Measurements from ENCODE around the gene GPR37. TPM values are rescaled to one million over a fixed set of nuclear protein-coding genes. Genes with fewer than 3 reads are reported as not detected.

GPR37 gene
- total RNA-seq, 1 donor from 2014 or later = 20.9 TPM

- H3K9me3 ChIP-seq (ENCODE audit: control insufficient read depth in 3 of 3, low read length in 3 of 3) = no peaks in the 10 kb centered on the region
- no peaks in the 10 kb centered on the region for H3K4me1 ChIP-seq (ENCODE audit: control insufficient read depth in 3 of 3, insufficient read depth in 3 of 3, low read length in 3 of 3)
- no peaks in the 10 kb centered on the region for H3K27me3 ChIP-seq (ENCODE audit: control insufficient read depth in 3 of 3, insufficient read depth in 3 of 3, low read length in 3 of 3)
- no peak overlapping the region for H3K4me3 ChIP-seq (ENCODE audit: low read length in 3 of 3)
- H3K9ac ChIP-seq (ENCODE audit: low read depth in 1 of 3, low read length in 3 of 3) = no peak overlapping the region
- no peaks in the 10 kb centered on the region for H3K36me3 ChIP-seq (ENCODE audit: control insufficient read depth in 3 of 3, insufficient read depth in 3 of 3, low read length in 3 of 3)
- H3K27ac ChIP-seq (ENCODE audit: low read depth, low read length) = no peak overlapping the region
Observed at GRCh38 chr7:124796771-124797170, 31.2 kb upstream of the GPR37 start.

- Histone ChIP-seq H3K27ac (ENCODE audit: low read depth, low read length) (no peak overlapping the region), H3K4me1 (ENCODE audit: control insufficient read depth in 3 of 3, insufficient read depth in 3 of 3, low read length in 3 of 3) (no peaks in the 10 kb centered on the region), H3K36me3 (ENCODE audit: control insufficient read depth in 3 of 3, insufficient read depth in 3 of 3, low read length in 3 of 3) (no peaks in the 10 kb centered on the region), H3K27me3 (ENCODE audit: control insufficient read depth in 3 of 3, insufficient read depth in 3 of 3, low read length in 3 of 3) (no peaks in the 10 kb centered on the region), H3K4me3 (ENCODE audit: low read length in 3 of 3) (no peak overlapping the region), H3K9ac (ENCODE audit: low read depth in 1 of 3, low read length in 3 of 3) (no peak overlapping the region), H3K9me3 (ENCODE audit: control insufficient read depth in 3 of 3, low read length in 3 of 3) (no peaks in the 10 kb centered on the region)
Observed at GRCh38 chr7:124792696-124793095, 27.1 kb upstream of the GPR37 start.

- Histone ChIP-seq H3K27ac (ENCODE audit: low read depth, low read length) (no peak overlapping the region), H3K9me3 (ENCODE audit: control insufficient read depth in 3 of 3, low read length in 3 of 3) (no peaks in the 10 kb centered on the region), H3K36me3 (ENCODE audit: control insufficient read depth in 3 of 3, insufficient read depth in 3 of 3, low read length in 3 of 3) (no peaks in the 10 kb centered on the region), H3K4me3 (ENCODE audit: low read length in 3 of 3) (no peak overlapping the region), H3K27me3 (ENCODE audit: control insufficient read depth in 3 of 3, insufficient read depth in 3 of 3, low read length in 3 of 3) (no peaks in the 10 kb centered on the region), H3K9ac (ENCODE audit: low read depth in 1 of 3, low read length in 3 of 3) (no peak overlapping the region), H3K4me1 (ENCODE audit: control insufficient read depth in 3 of 3, insufficient read depth in 3 of 3, low read length in 3 of 3) (no peaks in the 10 kb centered on the region)
Observed at GRCh38 chr7:124792002-124792401, 26.4 kb upstream of the GPR37 start.

- H3K4me1 ChIP-seq (ENCODE audit: control insufficient read depth in 3 of 3, insufficient read depth in 3 of 3, low read length in 3 of 3) = no peaks in the 10 kb centered on the region
- no peak overlapping the region for H3K4me3 ChIP-seq (ENCODE audit: low read length in 3 of 3)
- H3K36me3 ChIP-seq (ENCODE audit: control insufficient read depth in 3 of 3, insufficient read depth in 3 of 3, low read length in 3 of 3) = no peaks in the 10 kb centered on the region
- H3K27me3 ChIP-seq (ENCODE audit: control insufficient read depth in 3 of 3, insufficient read depth in 3 of 3, low read length in 3 of 3) = no peaks in the 10 kb centered on the region
- no peak overlapping the region for H3K9ac ChIP-seq (ENCODE audit: low read depth in 1 of 3, low read length in 3 of 3)
- no peaks in the 10 kb centered on the region for H3K9me3 ChIP-seq (ENCODE audit: control insufficient read depth in 3 of 3, low read length in 3 of 3)
- H3K27ac ChIP-seq (ENCODE audit: low read depth, low read length) = no peak overlapping the region
Observed at GRCh38 chr7:124791426-124791825, 25.8 kb upstream of the GPR37 start.

GRCh38 chr7:124790645-124791044, 25.1 kb upstream of the GPR37 start:
- Histone ChIP-seq H3K4me1 (ENCODE audit: control insufficient read depth in 3 of 3, insufficient read depth in 3 of 3, low read length in 3 of 3) (no peaks in the 10 kb centered on the region), H3K36me3 (ENCODE audit: control insufficient read depth in 3 of 3, insufficient read depth in 3 of 3, low read length in 3 of 3) (no peaks in the 10 kb centered on the region), H3K27ac (ENCODE audit: low read depth, low read length) (no peak overlapping the region), H3K27me3 (ENCODE audit: control insufficient read depth in 3 of 3, insufficient read depth in 3 of 3, low read length in 3 of 3) (no peaks in the 10 kb centered on the region), H3K4me3 (ENCODE audit: low read length in 3 of 3) (no peak overlapping the region), H3K9ac (ENCODE audit: low read depth in 1 of 3, low read length in 3 of 3) (no peak overlapping the region), H3K9me3 (ENCODE audit: control insufficient read depth in 3 of 3, low read length in 3 of 3) (no peaks in the 10 kb centered on the region)

- H3K36me3 ChIP-seq (ENCODE audit: control insufficient read depth in 3 of 3, insufficient read depth in 3 of 3, low read length in 3 of 3) = no peaks in the 10 kb centered on the region
- H3K4me1 ChIP-seq (ENCODE audit: control insufficient read depth in 3 of 3, insufficient read depth in 3 of 3, low read length in 3 of 3) = no peaks in the 10 kb centered on the region
- no peak overlapping the region for H3K4me3 ChIP-seq (ENCODE audit: low read length in 3 of 3)
- H3K27ac ChIP-seq (ENCODE audit: low read depth, low read length) = no peak overlapping the region
- H3K9me3 ChIP-seq (ENCODE audit: control insufficient read depth in 3 of 3, low read length in 3 of 3) = no peaks in the 10 kb centered on the region
- H3K27me3 ChIP-seq (ENCODE audit: control insufficient read depth in 3 of 3, insufficient read depth in 3 of 3, low read length in 3 of 3) = no peaks in the 10 kb centered on the region
- no peak overlapping the region for H3K9ac ChIP-seq (ENCODE audit: low read depth in 1 of 3, low read length in 3 of 3)
Observed at GRCh38 chr7:124785994-124786393, 20.4 kb upstream of the GPR37 start.

GRCh38 chr7:124784879-124785818, 19.6 kb upstream of the GPR37 start:
- Histone ChIP-seq H3K9ac (ENCODE audit: low read depth in 1 of 3, low read length in 3 of 3) (no peak overlapping the region), H3K4me3 (ENCODE audit: low read length in 3 of 3) (no peak overlapping the region), H3K9me3 (ENCODE audit: control insufficient read depth in 3 of 3, low read length in 3 of 3) (no peaks in the 10 kb centered on the region), H3K27ac (ENCODE audit: low read depth, low read length) (no peak overlapping the region), H3K27me3 (ENCODE audit: control insufficient read depth in 3 of 3, insufficient read depth in 3 of 3, low read length in 3 of 3) (no peaks in the 10 kb centered on the region), H3K4me1 (ENCODE audit: control insufficient read depth in 3 of 3, insufficient read depth in 3 of 3, low read length in 3 of 3) (no peaks in the 10 kb centered on the region), H3K36me3 (ENCODE audit: control insufficient read depth in 3 of 3, insufficient read depth in 3 of 3, low read length in 3 of 3) (no peaks in the 10 kb centered on the region)

GRCh38 chr7:124783271-124783670, 17.7 kb upstream of the GPR37 start:
- H3K4me3 ChIP-seq (ENCODE audit: low read length in 3 of 3) = no peak overlapping the region
- H3K9me3 ChIP-seq (ENCODE audit: control insufficient read depth in 3 of 3, low read length in 3 of 3) = no peaks in the 10 kb centered on the region
- H3K36me3 ChIP-seq (ENCODE audit: control insufficient read depth in 3 of 3, insufficient read depth in 3 of 3, low read length in 3 of 3) = no peaks in the 10 kb centered on the region
- H3K9ac ChIP-seq (ENCODE audit: low read depth in 1 of 3, low read length in 3 of 3) = no peak overlapping the region
- no peaks in the 10 kb centered on the region for H3K4me1 ChIP-seq (ENCODE audit: control insufficient read depth in 3 of 3, insufficient read depth in 3 of 3, low read length in 3 of 3)
- H3K27ac ChIP-seq (ENCODE audit: low read depth, low read length) = no peak overlapping the region
- no peaks in the 10 kb centered on the region for H3K27me3 ChIP-seq (ENCODE audit: control insufficient read depth in 3 of 3, insufficient read depth in 3 of 3, low read length in 3 of 3)

GRCh38 chr7:124781907-124782734, 16.5 kb upstream of the GPR37 start:
- Histone ChIP-seq H3K27ac (ENCODE audit: low read depth, low read length) (no peak overlapping the region), H3K4me3 (ENCODE audit: low read length in 3 of 3) (no peak overlapping the region), H3K9ac (ENCODE audit: low read depth in 1 of 3, low read length in 3 of 3) (no peak overlapping the region), H3K4me1 (ENCODE audit: control insufficient read depth in 3 of 3, insufficient read depth in 3 of 3, low read length in 3 of 3) (no peaks in the 10 kb centered on the region), H3K9me3 (ENCODE audit: control insufficient read depth in 3 of 3, low read length in 3 of 3) (no peaks in the 10 kb centered on the region), H3K36me3 (ENCODE audit: control insufficient read depth in 3 of 3, insufficient read depth in 3 of 3, low read length in 3 of 3) (no peaks in the 10 kb centered on the region), H3K27me3 (ENCODE audit: control insufficient read depth in 3 of 3, insufficient read depth in 3 of 3, low read length in 3 of 3) (no peaks in the 10 kb centered on the region)

- Histone ChIP-seq H3K36me3 (ENCODE audit: control insufficient read depth in 3 of 3, insufficient read depth in 3 of 3, low read length in 3 of 3) (no peaks in the 10 kb centered on the region), H3K27me3 (ENCODE audit: control insufficient read depth in 3 of 3, insufficient read depth in 3 of 3, low read length in 3 of 3) (no peaks in the 10 kb centered on the region), H3K9me3 (ENCODE audit: control insufficient read depth in 3 of 3, low read length in 3 of 3) (no peaks in the 10 kb centered on the region)
Observed at GRCh38 chr7:124781418-124781817, 15.8 kb upstream of the GPR37 start.

More at GRCh38 chr7:124781418-124781817, 15.8 kb upstream of the GPR37 start:
- Histone ChIP-seq H3K4me3 (ENCODE audit: low read length in 3 of 3) (no peak overlapping the region), H3K4me1 (ENCODE audit: control insufficient read depth in 3 of 3, insufficient read depth in 3 of 3, low read length in 3 of 3) (no peaks in the 10 kb centered on the region), H3K27ac (ENCODE audit: low read depth, low read length) (no peak overlapping the region), H3K9ac (ENCODE audit: low read depth in 1 of 3, low read length in 3 of 3) (no peak overlapping the region)

Data from skeletal muscle tissue (tissue), 4 donors.